Testis (tissue), 3 donors: ENCODE results near the gene AOAH. TPM values are rescaled to one million over a fixed set of nuclear protein-coding genes. Genes with fewer than 3 reads are reported as not detected.
A peak's percentile ranks its signal among the peaks of the same experiment; 100 is the strongest.

Source experiments
- DNase-seq: peaks from one replicate; pipeline ENCODE4 v3.0.0-alpha.2; 2019
- H3K27ac ChIP-seq, 2 donors: fragments of 200-600 bp; sonication (generic); one replicate each; pipeline ENCODE4 v1.5.1; 2019
- H3K27me3 ChIP-seq: fragments of 200-600 bp; sonication (generic); one replicate; pipeline ENCODE4 v1.5.1; 2019
- H3K36me3 ChIP-seq: fragments of 200-600 bp; sonication (generic); one replicate; pipeline ENCODE4 v1.5.1; 2017; ENCODE audit warnings: low read depth; ENCODE audit errors: missing control alignments
- H3K4me1 ChIP-seq: fragments of 200-600 bp; sonication (generic); one replicate; pipeline ENCODE4 v1.5.1; 2019
- H3K4me3 ChIP-seq, 2 donors: fragments of 200-600 bp; sonication (generic); one replicate each; pipeline ENCODE4 v1.5.1; 2017 to 2019
- H3K9me3 ChIP-seq: fragments of 200-600 bp; sonication (generic); one replicate; pipeline ENCODE4 v1.5.1; 2017
- CTCF ChIP-seq, 3 experiments: fragments of 450-650 bp in 2 of 3; fragments of 200-600 bp in 1 of 3; sonication (generic) in 1 of 3; IDR thresholded peaks; one replicate each; pipeline ENCODE4 v1.5.1; 2016 to 2019; ENCODE audit warnings: antibody characterized with exemption in 3 of 3, mild to moderate bottlenecking in 2 of 3, moderate library complexity in 1 of 3
- POLR2A ChIP-seq: fragments of 450-650 bp; IDR thresholded peaks from one replicate; pipeline ENCODE4 v1.6.1; 2017; ENCODE audit warnings: antibody characterized with exemption, mild to moderate bottlenecking, moderate library complexity
- WGBS, 2 donors: methylation state at CpG; one replicate each; pipeline ENCODE4 v1.1.5; 2018; 5-methylcytosine and 5-hydroxymethylcytosine counted together
- intact Hi-C: fragments of 100-400 bp; cut with DNase I; formaldehyde crosslinking; loops from one replicate; pipeline ENCODE4 v1.15.1; 2023; ENCODE audit warnings: low total_unique reads
- polyA plus RNA-seq: library from polyadenylated mRNA; stranded (reverse); fragments of 350-450 nt; fragmentation: Illumina TruSeq; extraction: RNeasy Lipid Tissue Mini Kit (QIAGEN cat#74804); gene quantifications from one replicate; pipeline ENCODE4 v1.2.3, GENCODE V29; 2014; ENCODE audit warnings: low read depth, low replicate concordance; ENCODE audit not compliant: insufficient read depth
- total RNA-seq, 2 donors: library from RNA; depleted of rRNA; stranded (reverse); fragments of >200 nt; gene quantifications; one replicate each; pipeline ENCODE4 v1.2.3, GENCODE V29; 2016

Gene AOAH
- total and polyA plus RNA-seq, 3 donors from 2014 or later: 1.7 to 4.6 (median 3.8) TPM

GRCh38 chr7:36475011-36475342 lies 249.3 kb downstream of the AOAH start:
- no peaks in the 10 kb centered on the region for H3K4me1 ChIP-seq
- intact Hi-C loops: no loop called here
- TF ChIP-seq POLR2A (no peak), CTCF (IDR thresholded peaks at IDR 0.05) (no peak)

GRCh38 chr7:36474283-36475010 lies 249.8 kb downstream of the AOAH start:
- Histone ChIP-seq H3K27ac (no peak overlapping the region), H3K36me3 (no peaks in the 10 kb centered on the region), H3K27me3 (no peaks in the 10 kb centered on the region), H3K4me1 (no peaks in the 10 kb centered on the region), H3K4me3 (no peak overlapping the region), H3K9me3 (no peaks in the 10 kb centered on the region)
- intact Hi-C loops: no loop called here
- DNase-seq: no peak
- no peak for TF ChIP-seq POLR2A
- 62 to 70% methylated on average over 6 of the region's 6 CpGs for WGBS, 2 donors

More at GRCh38 chr7:36475011-36475342, 249.3 kb downstream of the AOAH start:
- no peaks in the 10 kb centered on the region for H3K27me3 ChIP-seq
- H3K4me3 ChIP-seq: no peak overlapping the region
- DNase-seq: no peak
- H3K27ac ChIP-seq: no peak overlapping the region
- no peaks in the 10 kb centered on the region for H3K9me3 ChIP-seq
- H3K36me3 ChIP-seq: no peaks in the 10 kb centered on the region

DNA sequence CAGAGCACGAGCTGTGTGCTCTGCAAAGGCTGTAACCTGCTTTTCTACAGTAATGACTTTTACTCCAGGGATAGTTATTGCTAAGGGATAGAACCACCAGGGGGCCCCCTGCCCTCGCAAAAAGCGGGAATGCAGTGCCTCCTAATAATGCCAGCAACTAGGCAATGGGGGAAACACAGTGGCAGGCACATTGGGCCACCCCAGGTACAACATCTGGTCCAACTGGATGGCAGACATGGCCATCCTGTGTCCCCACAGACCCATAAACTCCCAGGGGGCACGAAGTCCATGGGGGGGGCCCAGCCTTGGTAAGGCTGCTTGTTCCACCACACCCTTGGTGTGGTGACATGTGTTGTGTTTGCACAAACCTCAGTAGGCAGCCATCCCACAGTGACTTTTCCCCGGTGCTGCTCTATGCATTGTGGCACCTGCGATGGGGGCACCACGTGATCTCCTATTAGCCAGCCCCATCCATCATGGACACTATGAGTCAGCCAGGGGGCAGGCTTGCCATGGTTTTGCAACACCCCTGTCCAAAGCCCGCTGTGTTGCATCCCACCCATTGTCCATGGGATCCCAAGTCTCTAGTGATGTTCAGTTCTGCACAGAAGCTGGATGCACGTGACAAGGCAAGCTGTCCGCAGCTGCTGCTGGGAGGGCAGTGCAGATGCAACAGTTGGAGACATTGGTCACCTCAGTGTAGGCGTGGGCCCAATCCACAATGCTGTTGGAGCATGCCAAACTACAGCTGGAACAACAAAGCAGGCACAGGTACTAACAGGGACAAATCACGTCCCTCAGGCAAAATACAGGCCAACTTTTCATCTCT lies 250.6 kb downstream of the AOAH start:
- H3K4me3 ChIP-seq: no peak overlapping the region
- DNase-seq: peak; percentile 68
- no peaks in the 10 kb centered on the region for H3K36me3 ChIP-seq
- WGBS, 2 donors: 79 to 81% methylated on average over 7 to 12 of the region's 12 CpGs
- no peaks in the 10 kb centered on the region for H3K27me3 ChIP-seq
- no peaks in the 10 kb centered on the region for H3K9me3 ChIP-seq
- H3K4me1 ChIP-seq: no peaks in the 10 kb centered on the region
- TF ChIP-seq POLR2A (no peak), CTCF (IDR thresholded peaks at IDR 0.05) (peak in 1 of 3 experiments; percentile 35)
- H3K27ac ChIP-seq: no peak overlapping the region
- intact Hi-C loops: no loop called here

GRCh38 chr7:36472141-36472729 lies 252.1 kb downstream of the AOAH start:
- Histone ChIP-seq H3K9me3 (no peaks in the 10 kb centered on the region), H3K4me3 (no peak overlapping the region), H3K4me1 (no peaks in the 10 kb centered on the region), H3K27ac (no peak overlapping the region), H3K27me3 (no peaks in the 10 kb centered on the region), H3K36me3 (no peaks in the 10 kb centered on the region)
- no peak for DNase-seq
- WGBS, 2 donors: 76 to 81% methylated on average over 3 of the region's 3 CpGs
- TF ChIP-seq CTCF (IDR thresholded peaks at IDR 0.05): no peak
- TF ChIP-seq POLR2A: no peak
- intact Hi-C loops: no loop called here

DNA sequence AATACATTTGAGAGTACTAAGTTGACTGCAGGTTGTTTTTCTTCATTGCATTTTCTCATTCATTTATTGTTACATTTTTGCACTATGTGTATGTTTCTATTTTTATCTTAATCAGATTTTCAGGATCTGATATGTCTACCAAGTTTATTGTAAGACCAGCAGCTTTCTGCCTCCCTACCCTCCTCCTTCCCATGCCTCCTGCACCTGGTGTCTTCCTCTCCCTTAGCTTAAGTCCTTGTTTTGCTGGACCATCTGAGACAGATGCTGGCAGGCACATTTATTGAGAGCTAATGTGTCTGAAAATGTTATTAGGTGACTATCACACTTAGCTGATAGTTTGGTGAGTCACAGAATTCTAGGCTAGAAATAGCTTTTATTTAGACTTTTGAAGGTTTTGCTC lies 255.1 kb downstream of the AOAH start:
- intact Hi-C loops: no loop called here
- H3K27me3 ChIP-seq: no peaks in the 10 kb centered on the region
- DNase-seq: no peak
- H3K27ac ChIP-seq: no peak overlapping the region
- no peaks in the 10 kb centered on the region for H3K4me1 ChIP-seq
- no peak overlapping the region for H3K4me3 ChIP-seq
- no peaks in the 10 kb centered on the region for H3K9me3 ChIP-seq
- no peak for TF ChIP-seq POLR2A
- TF ChIP-seq CTCF (IDR thresholded peaks at IDR 0.05): no peak
- H3K36me3 ChIP-seq: no peaks in the 10 kb centered on the region
